ENCODE data around the gene ADAM10.
A peak's percentile ranks its signal among the peaks of the same experiment; 100 is the strongest.

ADAM10 gene

GRCh38 chr15:58641660-58642059 lies 107.8 kb downstream of the ADAM10 start:
- DNase-seq (ENCODE audit: low spot score): no peak

GRCh38 chr15:58639992-58640391 lies 109.5 kb downstream of the ADAM10 start:
- TF ChIP-seq CTCF (IDR thresholded peaks at IDR 0.05; ENCODE audit: extremely low read depth, missing control alignments): no peak
- no peak for DNase-seq (ENCODE audit: low spot score)

More at GRCh38 chr15:58641660-58642059, 107.8 kb downstream of the ADAM10 start:
- no peak for TF ChIP-seq CTCF (IDR thresholded peaks at IDR 0.05; ENCODE audit: extremely low read depth, missing control alignments)

- DNase-seq (ENCODE audit: low spot score): no peak
- no peak for TF ChIP-seq CTCF (IDR thresholded peaks at IDR 0.05; ENCODE audit: extremely low read depth, missing control alignments)
These were observed 110.3 kb downstream of the ADAM10 start for GRCh38 chr15:58639002-58639756.

- TF ChIP-seq CTCF (IDR thresholded peaks at IDR 0.05; ENCODE audit: extremely low read depth, missing control alignments): no peak
- no peak for DNase-seq (ENCODE audit: low spot score)
These were observed 116.7 kb downstream of the ADAM10 start for GRCh38 chr15:58632789-58633188.

GRCh38 chr15:58631319-58631718 lies 118.2 kb downstream of the ADAM10 start:
- no peak for TF ChIP-seq CTCF (IDR thresholded peaks at IDR 0.05; ENCODE audit: extremely low read depth, missing control alignments)
- peak; percentile 20 for DNase-seq (ENCODE audit: low spot score)

GRCh38 chr15:58629625-58630024 lies 119.9 kb downstream of the ADAM10 start:
- DNase-seq (ENCODE audit: low spot score): no peak
- no peak for TF ChIP-seq CTCF (IDR thresholded peaks at IDR 0.05; ENCODE audit: extremely low read depth, missing control alignments)

- peak; percentile 18 for DNase-seq (ENCODE audit: low spot score)
- no peak for TF ChIP-seq CTCF (IDR thresholded peaks at IDR 0.05; ENCODE audit: extremely low read depth, missing control alignments)
These were observed 121.1 kb downstream of the ADAM10 start for GRCh38 chr15:58628206-58628947.

All from GM20000 (cell line).